HCT116 (cell line): ENCODE measurements around the gene NOS3. TPM values are rescaled to one million over a fixed set of nuclear protein-coding genes. Genes with fewer than 3 reads are reported as not detected.

ENCODE experiments used
- ATAC-seq: fragments of 200-7000 bp; cut with Tn5 transposase; 2 replicates; pipeline ENCODE4 v1.9.1; 2020; ENCODE audit warnings: mild to moderate bottlenecking, moderate library complexity
- BruUV-seq: library from RNA; stranded (reverse); fragments of 400-500 nt; replicated peaks from 2 replicates; lab custom pipeline; 2021; lab: Mats Ljungman, UMichigan
- CTCF ChIA-PET: fragments of 300-600 bp; sonication (Branson Sonifier 250); formaldehyde crosslinking; loops from one replicate; lab custom pipeline; 2021; ENCODE audit warnings: antibody characterized with exemption; lab: Charles Lee
- POLR2A ChIA-PET: fragments of 300-600, 350-600 bp; sonication (Branson Sonifier 250); formaldehyde crosslinking; loops from one replicate; lab custom pipeline; 2021; ENCODE audit warnings: antibody characterized with exemption; lab: Charles Lee
- RAD21 ChIA-PET, 2 experiments: fragments of 300-600 bp; sonication (Branson Sonifier 250); formaldehyde crosslinking; loops; one replicate each; lab custom pipeline; 2023; ENCODE audit warnings: low total read pairs in 2 of 2; ENCODE audit not compliant: uncharacterized antibody in 2 of 2, unreplicated experiment in 2 of 2, low non-redundant PET in 1 of 2; lab: Charles Lee
- DNase-seq: peaks from one replicate; pipeline ENCODE4 v3.0.0-alpha.2; 2010; ENCODE audit warnings: low read depth, low spot score
- H2AFZ ChIP-seq: fragments of 200-600 bp; shearing (Covaris generic), sonication (generic); 2 replicates; pipeline ENCODE4 v1.6.1; 2017; ENCODE audit warnings: low read depth, mixed run types, mixed read lengths, antibody characterized with exemption, low read length; ENCODE audit not compliant: poor library complexity, severe bottlenecking
- H3K27ac ChIP-seq: 2 replicates; pipeline ENCODE4 v1.5.1; 2012; ENCODE audit warnings: low read depth, low read length
- H3K27me3 ChIP-seq: fragments of 200-600 bp; sonication (generic); 2 replicates; pipeline ENCODE4 v1.6.1; 2016; ENCODE audit warnings: mixed run types, low read length, mixed read lengths; ENCODE audit not compliant: insufficient read depth
- H3K36me3 ChIP-seq, 2 experiments: fragments of 200-500 bp in 1 of 2; fragments of 200-600 bp in 1 of 2; sonication (Bioruptor generic) in 1 of 2; sonication (generic) in 1 of 2; 2 replicates each; pipeline versions ENCODE4 v1.5.1 to v1.6.1; 2014 to 2016; ENCODE audit warnings: low read length in 2 of 2, inconsistent platforms in 1 of 2, mixed read lengths in 1 of 2, mixed run types in 1 of 2; ENCODE audit not compliant: insufficient read depth in 2 of 2, control insufficient read depth in 1 of 2
- H3K4me1 ChIP-seq, 2 experiments: fragments of 200-600 bp in 1 of 2; sonication (generic) in 1 of 2; 2 replicates each; pipeline versions ENCODE4 v1.5.1 to v1.6.1; 2012 to 2017; ENCODE audit warnings: low read length in 2 of 2, inconsistent platforms in 1 of 2, mild to moderate bottlenecking in 1 of 2, mixed read lengths in 1 of 2, mixed run types in 1 of 2, moderate library complexity in 1 of 2; ENCODE audit not compliant: insufficient read depth in 2 of 2, control insufficient read depth in 1 of 2
- H3K4me2 ChIP-seq: fragments of 200-600 bp; sonication (generic); 2 replicates; pipeline ENCODE4 v1.6.1; 2017; ENCODE audit warnings: mixed run types, low read length, mixed read lengths
- H3K4me3 ChIP-seq, 2 experiments: fragments of 200-600 bp in 1 of 2; sonication (generic) in 1 of 2; replicated peaks in 1 of 2; 2 replicates each; pipeline ENCODE4 v1.5.1; 2011 to 2016; ENCODE audit warnings: low read length in 2 of 2, control low read depth in 1 of 2, low read depth in 1 of 2, mild to moderate bottlenecking in 1 of 2, mixed read lengths in 1 of 2, mixed run types in 1 of 2
- H3K79me2 ChIP-seq: fragments of 200-600 bp; sonication (generic); 2 replicates; pipeline ENCODE4 v1.6.1; 2017; ENCODE audit warnings: mild to moderate bottlenecking, mixed run types, low read length, moderate library complexity, mixed read lengths; ENCODE audit not compliant: insufficient read depth
- H3K9ac ChIP-seq: fragments of 200-600 bp; sonication (generic); 2 replicates; pipeline ENCODE4 v1.6.1; 2016; ENCODE audit warnings: low read length, mixed read lengths
- H3K9me2 ChIP-seq: fragments of 200-600 bp; sonication (generic), shearing (Covaris generic); 2 replicates; pipeline ENCODE4 v1.6.1; 2017; ENCODE audit warnings: mixed run types, mild to moderate bottlenecking, moderate library complexity; ENCODE audit not compliant: insufficient read depth
- H3K9me3 ChIP-seq, 2 experiments: fragments of 200-500 bp in 1 of 2; fragments of 200-600 bp in 1 of 2; sonication (Bioruptor generic) in 1 of 2; sonication (generic) in 1 of 2; 2 replicates each; pipeline ENCODE4 v1.6.1; 2014 to 2017; ENCODE audit warnings: low read length in 2 of 2, mixed read lengths in 2 of 2, inconsistent platforms in 1 of 2, low read depth in 1 of 2, mild to moderate bottlenecking in 1 of 2, mixed run types in 1 of 2, moderate library complexity in 1 of 2; ENCODE audit not compliant: control insufficient read depth in 1 of 2, insufficient read depth in 1 of 2
- H4K20me1 ChIP-seq: fragments of 200-600 bp; sonication (generic), shearing (Covaris generic); 2 replicates; pipeline ENCODE4 v1.6.1; 2017; ENCODE audit warnings: mixed run types, mild to moderate bottlenecking, moderate library complexity; ENCODE audit not compliant: insufficient read depth
- ELF1 ChIP-seq: IDR thresholded peaks from 2 replicates; pipeline ENCODE4 v1.6.1; 2012; ENCODE audit warnings: low read depth, borderline replicate concordance
- EZH2 ChIP-seq: fragments of 200-600 bp; sonication (generic); IDR thresholded peaks from 2 replicates; pipeline ENCODE4 v1.6.1; 2017; ENCODE audit warnings: antibody characterized with exemption, mixed run types
- EZH2phosphoT487 ChIP-seq: fragments of 200-600 bp; IDR thresholded peaks from 2 replicates; pipeline ENCODE4 v1.6.1; 2018; ENCODE audit warnings: antibody characterized with exemption, borderline replicate concordance
- FOSL1 ChIP-seq: IDR thresholded peaks from 2 replicates; pipeline ENCODE4 v1.6.1; 2012; ENCODE audit warnings: low read depth
- POLR2A ChIP-seq: IDR thresholded peaks from 2 replicates; pipeline ENCODE4 v1.7.0; 2011; ENCODE audit warnings: borderline replicate concordance; ENCODE audit not compliant: insufficient read depth, insufficient read length; ENCODE audit errors: extremely low read depth
- POLR2AphosphoS5 ChIP-seq: IDR thresholded peaks from 2 replicates; pipeline ENCODE4 v1.6.1; 2011; ENCODE audit warnings: mild to moderate bottlenecking, low read depth, low read length, moderate library complexity
- SIN3A ChIP-seq: IDR thresholded peaks from 2 replicates; pipeline ENCODE4 v1.6.1; 2012; ENCODE audit warnings: low read depth
- SRF ChIP-seq: IDR thresholded peaks from 2 replicates; pipeline ENCODE4 v1.6.1; 2012; ENCODE audit warnings: low read depth
- TCF7L2 ChIP-seq: IDR thresholded peaks from 2 replicates; pipeline ENCODE4 v1.7.0; 2011; ENCODE audit warnings: borderline replicate concordance, inconsistent platforms; ENCODE audit not compliant: insufficient read depth, insufficient read length; ENCODE audit errors: extremely low read depth
- ZFX ChIP-seq: fragments of 450-650 bp; IDR thresholded peaks from 2 replicates; pipeline ENCODE4 v1.6.1; 2017
- ZNF274 ChIP-seq: fragments of 200-500 bp; sonication (Bioruptor generic); IDR thresholded peaks from 2 replicates; pipeline ENCODE4 v1.6.1; 2014; ENCODE audit warnings: mild to moderate bottlenecking, low read depth, low read length, inconsistent platforms
- intact Hi-C: fragments of 100-400 bp; cut with micrococcal nuclease; formaldehyde crosslinking; loops from 2 replicates; pipeline ENCODE4 v1.10.0; 2022
- total RNA-seq: library from RNA; stranded (reverse); gene quantifications from one replicate; pipeline ENCODE4 v1.2.1, GENCODE V29; 2021; ENCODE audit not compliant: unreplicated experiment
- TF ChIP-seq, protein P1 (sequence below): IDR thresholded peaks from 2 replicates; pipeline ENCODE4 v1.6.1; 2011; ENCODE audit warnings: mild to moderate bottlenecking, low read length, moderate library complexity; ENCODE audit not compliant: insufficient replicate concordance; ENCODE audit errors: extremely low read depth
- TF ChIP-seq, protein P2 (sequence below): IDR thresholded peaks from 2 replicates; pipeline ENCODE4 v1.6.1; 2012; ENCODE audit warnings: low read depth

Gene NOS3
- total RNA-seq, 1 experiment from 2014 or later, result 35.8 TPM

DNA sequence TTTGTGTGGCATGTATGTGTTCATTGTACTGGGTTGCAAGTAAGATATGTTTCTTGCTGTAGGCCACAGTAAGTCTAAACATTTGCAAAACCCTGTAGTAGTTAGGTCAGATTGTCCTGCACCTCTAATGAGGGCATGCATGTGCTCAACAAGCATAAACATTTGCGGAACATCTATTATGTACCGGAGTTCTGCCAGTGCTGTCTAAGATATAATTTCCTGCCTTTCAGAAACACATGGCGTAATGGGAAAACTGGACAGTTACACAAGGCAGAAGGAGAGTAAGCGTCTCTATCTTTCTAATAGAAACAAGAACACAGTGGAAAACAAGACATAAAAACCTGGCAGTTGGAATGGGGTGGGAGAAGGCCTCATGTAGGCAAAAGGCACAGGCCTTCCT is 40.2 kb downstream of the NOS3 start:
- RAD21 ChIA-PET, result interaction anchor here in 1 of 2 experiments (0.9 kb wide), 1 partner anchor 69 kb away, joined by 3 read pairs; no protein-coding TSS in a partner anchor
- CTCF ChIA-PET, result no interaction called here
- intact Hi-C loops, result no loop called here

More for the DNA sequence above, 40.2 kb downstream of the NOS3 start:
- no peaks in the 10 kb centered on the region for H4K20me1 ChIP-seq
- peaks cover 3 to 6% of the 10 kb centered on the region in 2 experiments; a peak in 1 of 4 replicates for H3K36me3 ChIP-seq
- H3K79me2 ChIP-seq, result peaks cover 6% of the 10 kb centered on the region
- no peak overlapping the region for H3K9ac ChIP-seq
- DNase-seq, result no peak
- TF ChIP-seq, protein P1, sequence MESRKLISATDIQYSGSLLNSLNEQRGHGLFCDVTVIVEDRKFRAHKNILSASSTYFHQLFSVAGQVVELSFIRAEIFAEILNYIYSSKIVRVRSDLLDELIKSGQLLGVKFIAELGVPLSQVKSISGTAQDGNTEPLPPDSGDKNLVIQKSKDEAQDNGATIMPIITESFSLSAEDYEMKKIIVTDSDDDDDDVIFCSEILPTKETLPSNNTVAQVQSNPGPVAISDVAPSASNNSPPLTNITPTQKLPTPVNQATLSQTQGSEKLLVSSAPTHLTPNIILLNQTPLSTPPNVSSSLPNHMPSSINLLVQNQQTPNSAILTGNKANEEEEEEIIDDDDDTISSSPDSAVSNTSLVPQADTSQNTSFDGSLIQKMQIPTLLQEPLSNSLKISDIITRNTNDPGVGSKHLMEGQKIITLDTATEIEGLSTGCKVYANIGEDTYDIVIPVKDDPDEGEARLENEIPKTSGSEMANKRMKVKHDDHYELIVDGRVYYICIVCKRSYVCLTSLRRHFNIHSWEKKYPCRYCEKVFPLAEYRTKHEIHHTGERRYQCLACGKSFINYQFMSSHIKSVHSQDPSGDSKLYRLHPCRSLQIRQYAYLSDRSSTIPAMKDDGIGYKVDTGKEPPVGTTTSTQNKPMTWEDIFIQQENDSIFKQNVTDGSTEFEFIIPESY, result no peak
- TF ChIP-seq POLR2AphosphoS5 (no peak), ZFX (no peak), ELF1 (no peak), SIN3A (no peak), ZNF274 (no peak), EZH2 (no peak), TCF7L2 (no peak), FOSL1 (no peak), EZH2phosphoT487 (no peak), POLR2A (no peak), SRF (no peak)
- TF ChIP-seq, protein P2, sequence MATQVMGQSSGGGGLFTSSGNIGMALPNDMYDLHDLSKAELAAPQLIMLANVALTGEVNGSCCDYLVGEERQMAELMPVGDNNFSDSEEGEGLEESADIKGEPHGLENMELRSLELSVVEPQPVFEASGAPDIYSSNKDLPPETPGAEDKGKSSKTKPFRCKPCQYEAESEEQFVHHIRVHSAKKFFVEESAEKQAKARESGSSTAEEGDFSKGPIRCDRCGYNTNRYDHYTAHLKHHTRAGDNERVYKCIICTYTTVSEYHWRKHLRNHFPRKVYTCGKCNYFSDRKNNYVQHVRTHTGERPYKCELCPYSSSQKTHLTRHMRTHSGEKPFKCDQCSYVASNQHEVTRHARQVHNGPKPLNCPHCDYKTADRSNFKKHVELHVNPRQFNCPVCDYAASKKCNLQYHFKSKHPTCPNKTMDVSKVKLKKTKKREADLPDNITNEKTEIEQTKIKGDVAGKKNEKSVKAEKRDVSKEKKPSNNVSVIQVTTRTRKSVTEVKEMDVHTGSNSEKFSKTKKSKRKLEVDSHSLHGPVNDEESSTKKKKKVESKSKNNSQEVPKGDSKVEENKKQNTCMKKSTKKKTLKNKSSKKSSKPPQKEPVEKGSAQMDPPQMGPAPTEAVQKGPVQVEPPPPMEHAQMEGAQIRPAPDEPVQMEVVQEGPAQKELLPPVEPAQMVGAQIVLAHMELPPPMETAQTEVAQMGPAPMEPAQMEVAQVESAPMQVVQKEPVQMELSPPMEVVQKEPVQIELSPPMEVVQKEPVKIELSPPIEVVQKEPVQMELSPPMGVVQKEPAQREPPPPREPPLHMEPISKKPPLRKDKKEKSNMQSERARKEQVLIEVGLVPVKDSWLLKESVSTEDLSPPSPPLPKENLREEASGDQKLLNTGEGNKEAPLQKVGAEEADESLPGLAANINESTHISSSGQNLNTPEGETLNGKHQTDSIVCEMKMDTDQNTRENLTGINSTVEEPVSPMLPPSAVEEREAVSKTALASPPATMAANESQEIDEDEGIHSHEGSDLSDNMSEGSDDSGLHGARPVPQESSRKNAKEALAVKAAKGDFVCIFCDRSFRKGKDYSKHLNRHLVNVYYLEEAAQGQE, result no peak
- H3K27ac ChIP-seq, result no peak overlapping the region
- H3K4me2 ChIP-seq, result no peak overlapping the region
- H3K4me1 ChIP-seq, result peaks cover 6 to 35% of the 10 kb centered on the region in 2 experiments
- no peaks in the 10 kb centered on the region for H3K9me3 ChIP-seq
- POLR2A ChIA-PET, result interaction anchor here (0.6 kb wide), 1 partner anchor 21 kb away, joined by 3 read pairs; no protein-coding TSS in a partner anchor
- no peak overlapping the region for H3K4me3 ChIP-seq
- ATAC-seq, result no peak
- H3K9me2 ChIP-seq, result no peaks in the 10 kb centered on the region
- H2AFZ ChIP-seq, result no peak overlapping the region
- BruUV-seq, result no TSS peak
- no peaks in the 10 kb centered on the region for H3K27me3 ChIP-seq
